ENCODE measurements around the gene DNAJB5. TPM values are rescaled to one million over a fixed set of nuclear protein-coding genes. Genes with fewer than 3 reads are reported as not detected.

Gene DNAJB5
- total RNA-seq, 4 donors from 2014 or later: 2.6 to 7.6 (median 4.7) TPM

DNA sequence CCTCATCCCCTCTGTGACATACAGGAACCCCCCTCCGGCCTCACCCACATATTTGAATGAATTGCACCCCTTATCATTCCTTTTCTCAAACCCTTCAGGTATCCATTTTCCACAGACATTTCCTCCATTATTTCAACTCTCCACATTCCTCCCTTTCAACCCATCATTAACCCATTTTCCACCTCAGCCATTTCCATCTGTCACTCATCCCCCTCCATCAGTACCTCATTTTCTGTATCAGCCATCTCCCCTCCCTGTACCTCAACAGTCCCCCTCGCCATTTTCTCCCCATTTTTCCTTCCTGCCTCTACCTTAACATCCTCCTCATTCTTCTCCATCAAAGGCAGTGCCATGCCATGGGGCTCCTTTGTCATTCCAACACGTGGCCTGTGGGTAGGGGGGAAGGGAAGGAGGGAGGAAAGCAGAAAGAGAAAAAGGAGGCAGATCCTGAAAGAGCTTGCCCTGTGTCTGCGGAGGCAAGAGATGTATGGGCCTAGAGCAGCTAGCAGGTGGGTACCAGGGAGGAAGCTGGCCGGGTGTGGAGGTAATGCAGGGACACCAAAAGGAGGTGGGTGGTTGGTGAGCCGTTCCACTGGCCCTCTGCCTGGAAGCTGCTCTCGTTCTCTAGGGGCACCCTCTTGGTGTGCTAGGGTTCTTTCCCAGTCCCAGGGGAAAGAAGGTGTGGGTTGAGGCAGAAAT lies 1.5 kb downstream of the DNAJB5 start:
- DNase-seq: no peak
- no peak for TF ChIP-seq CTCF (IDR thresholded peaks at IDR 0.05)
- no peak for TF ChIP-seq POLR2A (IDR thresholded peaks at IDR 0.05)
- Histone ChIP-seq H3K36me3 (no peaks in the 10 kb centered on the region), H3K4me1 (peaks cover 0 to 34% (median 13%) of the 10 kb centered on the region in 4 donors), H3K9me3 (no peaks in the 10 kb centered on the region), H3K4me3 (peak overlapping the region in 1 of 4 donors; percentile 87), H3K27ac (peak overlapping the region in 3 of 4 donors; percentile 78 to 91 (median 89)), H3K27me3 (no peaks in the 10 kb centered on the region)

DNA sequence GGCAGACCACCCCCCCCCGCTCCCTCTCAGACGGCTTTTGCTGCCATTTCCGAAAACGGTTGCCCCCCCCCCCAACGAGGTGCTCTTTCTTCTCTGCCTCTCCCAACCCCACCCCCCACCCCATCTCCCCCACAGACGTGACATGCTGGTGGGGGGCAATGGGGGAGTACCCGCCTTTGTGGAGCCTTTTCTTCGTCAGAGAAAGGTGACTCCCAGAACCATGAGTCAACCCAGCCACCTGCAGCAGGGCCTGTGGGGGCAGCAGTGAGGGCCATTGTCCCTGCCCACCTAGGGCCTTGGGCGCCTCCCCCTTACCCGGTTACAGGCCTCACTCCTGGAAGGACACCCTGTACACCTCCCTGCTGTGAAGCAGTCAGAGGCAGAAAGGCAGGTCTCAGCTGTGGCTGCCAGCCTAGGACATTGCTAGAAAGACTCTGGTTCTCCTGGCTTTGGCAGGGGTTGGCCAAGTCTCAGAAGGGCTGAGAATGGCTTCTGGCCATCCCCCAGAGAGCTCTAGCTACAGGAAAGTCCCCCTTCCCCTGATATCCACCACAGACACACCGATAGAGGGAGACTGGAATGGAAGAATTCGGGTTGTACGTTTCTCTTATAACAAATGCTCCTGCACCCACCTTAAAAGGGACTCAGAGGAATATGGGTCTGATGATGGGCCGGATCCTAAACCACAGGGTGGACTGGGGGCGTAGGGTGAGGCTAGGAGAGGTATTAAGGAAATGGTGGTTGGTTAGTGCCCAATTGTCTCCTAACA lies 2.2 kb downstream of the DNAJB5 start:
- H3K27ac ChIP-seq: peak overlapping the region; percentile 57 to 91 (median 72)
- H3K4me1 ChIP-seq: peaks cover 0 to 34% (median 10%) of the 10 kb centered on the region in 4 donors
- no peaks in the 10 kb centered on the region for H3K9me3 ChIP-seq
- no peaks in the 10 kb centered on the region for H3K27me3 ChIP-seq
- no peak for DNase-seq
- no peak for TF ChIP-seq POLR2A (IDR thresholded peaks at IDR 0.05)
- no peak for TF ChIP-seq CTCF (IDR thresholded peaks at IDR 0.05)
- no peak overlapping the region for H3K4me3 ChIP-seq
- no peaks in the 10 kb centered on the region for H3K36me3 ChIP-seq

GRCh38 chr9:34992376-34992951 lies 2.9 kb downstream of the DNAJB5 start:
- H3K36me3 ChIP-seq: no peaks in the 10 kb centered on the region
- no peak overlapping the region for H3K4me3 ChIP-seq
- no peak for DNase-seq
- H3K27ac ChIP-seq: peak overlapping the region; percentile 57 to 91 (median 72)
- H3K4me1 ChIP-seq: peaks cover 0 to 38% (median 10%) of the 10 kb centered on the region in 4 donors
- TF ChIP-seq CTCF (IDR thresholded peaks at IDR 0.05) (no peak), POLR2A (IDR thresholded peaks at IDR 0.05) (no peak)
- no peaks in the 10 kb centered on the region for H3K27me3 ChIP-seq
- no peaks in the 10 kb centered on the region for H3K9me3 ChIP-seq

DNA sequence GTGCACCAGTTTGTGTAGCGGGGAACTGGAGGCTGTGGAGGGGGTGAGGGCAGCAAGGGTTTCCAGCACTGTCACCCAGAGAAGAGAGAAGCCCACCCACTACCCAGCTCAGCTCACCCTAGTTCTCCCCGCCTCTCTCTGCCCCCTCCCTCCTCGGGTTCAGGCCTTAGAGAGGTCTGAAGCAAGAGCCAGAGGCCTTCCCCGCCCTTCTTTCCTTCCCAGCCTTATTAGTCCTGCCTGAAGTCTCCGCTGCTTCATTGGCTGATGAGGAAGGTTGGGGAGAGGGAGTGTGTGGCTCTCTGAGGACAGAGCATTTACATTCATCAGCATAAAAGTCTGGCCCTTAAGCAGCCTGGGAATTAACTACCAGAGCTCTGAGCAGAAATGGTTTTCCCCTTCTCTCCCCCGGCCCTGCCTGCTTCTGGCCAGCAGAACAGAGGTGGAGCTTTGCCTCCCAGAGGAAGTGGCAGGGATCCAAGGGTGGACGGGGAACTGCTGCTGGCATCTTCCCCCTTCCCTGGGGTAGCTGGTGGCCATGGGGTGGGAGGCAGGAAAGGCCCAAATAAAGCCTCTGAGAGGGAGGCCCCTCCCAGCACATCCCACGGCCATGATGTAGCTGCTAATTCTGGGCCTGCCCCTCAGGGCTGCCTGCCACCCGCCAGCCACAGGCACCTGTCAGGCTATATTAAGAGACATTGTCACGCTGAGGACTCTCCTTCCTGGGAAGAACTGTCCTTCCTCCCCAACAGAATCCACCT lies 4.1 kb downstream of the DNAJB5 start:
- TF ChIP-seq POLR2A (IDR thresholded peaks at IDR 0.05) (no peak), CTCF (IDR thresholded peaks at IDR 0.05) (no peak)
- Histone ChIP-seq H3K4me1 (peaks cover 0 to 44% (median 6%) of the 10 kb centered on the region in 4 donors), H3K27ac (peak overlapping the region; percentile 57 to 91 (median 58)), H3K36me3 (no peaks in the 10 kb centered on the region), H3K9me3 (no peaks in the 10 kb centered on the region), H3K4me3 (no peak overlapping the region), H3K27me3 (no peaks in the 10 kb centered on the region)
- peak in 1 of 3 donors; percentile 56 for DNase-seq

DNA sequence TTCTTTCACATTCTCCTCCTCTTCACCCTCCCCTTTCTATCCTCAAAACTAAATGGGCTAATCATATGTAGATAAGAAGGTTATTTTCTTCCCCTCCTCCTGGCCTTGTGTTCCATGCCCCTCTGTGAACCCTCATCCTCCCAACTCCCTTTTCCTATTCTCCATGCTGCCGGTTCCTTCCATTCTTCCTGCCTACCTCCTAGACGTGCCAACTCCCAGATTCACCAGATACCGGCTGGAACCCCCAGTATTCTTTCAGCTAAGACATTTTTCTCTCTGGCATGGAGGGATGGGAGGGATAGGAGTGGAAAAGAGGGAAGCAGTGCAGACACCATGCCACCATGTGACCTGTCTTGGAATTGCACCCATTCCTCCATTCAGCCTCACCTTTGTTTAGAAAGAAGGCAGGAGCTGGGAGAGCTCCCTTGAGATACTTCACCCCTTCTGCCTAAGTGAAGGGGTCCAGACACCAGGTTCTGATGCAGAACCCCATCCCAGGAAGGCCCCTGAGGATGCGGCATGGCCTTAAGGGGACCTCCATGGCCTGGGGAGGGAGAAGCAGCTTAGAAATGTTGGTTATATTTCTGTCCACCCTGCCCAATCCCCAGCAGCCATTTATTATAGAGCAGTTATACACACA lies 4.8 kb downstream of the DNAJB5 start:
- Histone ChIP-seq H3K4me3 (no peak overlapping the region), H3K36me3 (no peaks in the 10 kb centered on the region), H3K27me3 (no peaks in the 10 kb centered on the region), H3K27ac (peak overlapping the region; percentile 57 to 91 (median 58)), H3K4me1 (peaks cover 0 to 44% (median 3%) of the 10 kb centered on the region in 4 donors), H3K9me3 (no peaks in the 10 kb centered on the region)
- peak in 1 of 3 donors; percentile 61 for DNase-seq
- TF ChIP-seq POLR2A (IDR thresholded peaks at IDR 0.05) (no peak), CTCF (IDR thresholded peaks at IDR 0.05) (peak in 4 of 6 experiments; percentile 35 to 69 (median 62))

All from Peyer's patch (tissue), 4 donors.